HepG2 (cell line): Measurements from ENCODE around the gene GABBR2. TPM values are rescaled to one million over a fixed set of nuclear protein-coding genes. Genes with fewer than 3 reads are reported as not detected.

ENCODE experiments used
- ATAC-seq: fragments of 200-7000 bp; cut with Tn5 transposase; 3 replicates; pipeline ENCODE4 v1.9.1; 2020; ENCODE audit warnings: mild to moderate bottlenecking, moderate library complexity
- BruUV-seq: library from RNA; stranded (reverse); fragments of 400-500 nt; replicated peaks from 2 replicates; lab custom pipeline; 2021; lab: Mats Ljungman, UMichigan
- CTCF ChIA-PET: fragments of 300-600 bp; formaldehyde crosslinking; extraction: SDS; loops from one replicate; lab custom pipeline; 2021; ENCODE audit warnings: low total read pairs, inconsistent platforms, low intra/inter-chr PET ratio; lab: Yijun Ruan, JAX
- POLR2A ChIA-PET: fragments of 350-600 bp; sonication (Branson Sonifier 250); formaldehyde crosslinking; loops from one replicate; lab custom pipeline; 2020; ENCODE audit warnings: antibody characterized with exemption, inconsistent platforms; lab: Yijun Ruan, JAX
- DNase-seq: peaks from one replicate; pipeline ENCODE4 v3.0.0-alpha.2; 2015; ENCODE audit warnings: low spot score
- FAIRE-seq: peaks from 3 replicates; lab custom pipeline; 2011; peaks lifted over from hg19 to GRCh38; lab: Jason Lieb, UNC
- H2AFZ ChIP-seq: one replicate; pipeline ENCODE4 v1.6.1; 2011; ENCODE audit warnings: low read length, inconsistent platforms
- H3K27ac ChIP-seq: fragments of 300-600 bp; 3 replicates; pipeline ENCODE4 v1.8.0; 2011; ENCODE audit warnings: mixed run types, mild to moderate bottlenecking, mixed read lengths, low read length, inconsistent platforms; ENCODE audit not compliant: insufficient read depth; ENCODE audit errors: extremely low read length
- H3K27me3 ChIP-seq, 2 experiments: fragments of 200-600 bp in 1 of 2; 2 replicates in 1 of 2; 3 replicates in 1 of 2; pipeline versions ENCODE4 v1.6.0 to v1.8.0; 2011; ENCODE audit warnings: low read length in 2 of 2, mild to moderate bottlenecking in 2 of 2, moderate library complexity in 2 of 2, inconsistent platforms in 1 of 2; ENCODE audit not compliant: insufficient read depth in 2 of 2, control insufficient read depth in 1 of 2
- H3K36me3 ChIP-seq, 2 experiments: fragments of 200-600 bp in 1 of 2; replicated peaks in 1 of 2; 2 replicates in 1 of 2; 3 replicates in 1 of 2; pipeline versions ENCODE4 v1.5.1 to v1.8.0; 2011; ENCODE audit warnings: low read length in 2 of 2, inconsistent platforms in 1 of 2; ENCODE audit not compliant: insufficient read depth in 2 of 2, control insufficient read depth in 1 of 2
- H3K4me1 ChIP-seq: 2 replicates; pipeline ENCODE4 v1.5.1; 2012; ENCODE audit warnings: low read length, inconsistent platforms; ENCODE audit not compliant: insufficient read depth
- H3K4me2 ChIP-seq: 2 replicates; pipeline ENCODE4 v1.6.0; 2011; ENCODE audit warnings: low read depth, low read length, inconsistent platforms
- H3K4me3 ChIP-seq, 3 experiments: fragments of 200-600 bp in 1 of 3; sonication (generic), shearing (Covaris generic) in 1 of 3; replicated peaks in 1 of 3; 2 replicates each; pipeline ENCODE4 v1.5.1; 2011 to 2016; ENCODE audit warnings: low read length in 3 of 3, inconsistent platforms in 2 of 3, low read depth in 2 of 3, mild to moderate bottlenecking in 2 of 3, control low read depth in 1 of 3, mixed read lengths in 1 of 3; ENCODE audit not compliant: insufficient read depth in 1 of 3
- H3K79me2 ChIP-seq: one replicate; pipeline ENCODE4 v1.6.1; 2011; ENCODE audit warnings: low read length, inconsistent platforms; ENCODE audit not compliant: insufficient read depth
- H3K9ac ChIP-seq: 2 replicates; pipeline ENCODE4 v1.6.0; 2011; ENCODE audit warnings: mild to moderate bottlenecking, low read depth, low read length, inconsistent platforms; ENCODE audit not compliant: insufficient read depth
- H3K9me3 ChIP-seq: 2 replicates; pipeline ENCODE4 v1.5.1; 2012; ENCODE audit warnings: mild to moderate bottlenecking, low read length
- H4K20me1 ChIP-seq: 2 replicates; pipeline ENCODE4 v1.6.0; 2011; ENCODE audit warnings: inconsistent platforms, mild to moderate bottlenecking, low read length, moderate library complexity; ENCODE audit not compliant: insufficient read depth
- DZIP1 ChIP-seq: sonication (generic); formaldehyde crosslinking; IDR thresholded peaks from 2 replicates; pipeline ENCODE4 v1.5.0; 2020; ENCODE audit warnings: mild to moderate bottlenecking, missing genetic modification reagents
- TFDP1 ChIP-seq: IDR thresholded peaks from 2 replicates; pipeline ENCODE4 v1.6.1; 2016; ENCODE audit warnings: missing compliant biosample characterization, missing genetic modification reagents, borderline replicate concordance
- THAP9 ChIP-seq: sonication (generic); formaldehyde crosslinking; IDR thresholded peaks from 2 replicates; pipeline ENCODE4; 2020; ENCODE audit warnings: missing genetic modification reagents, mild to moderate bottlenecking, borderline replicate concordance
- ZNF646 ChIP-seq: sonication (generic); formaldehyde crosslinking; IDR thresholded peaks from 2 replicates; pipeline ENCODE4 v1.9.0; 2021; ENCODE audit warnings: mild to moderate bottlenecking, missing genetic modification reagents
- WGBS: methylation state at CpG from one replicate; pipeline ENCODE4 v1.1.6; 2017; ENCODE audit warnings: low lambda C conversion rate; 5-methylcytosine and 5-hydroxymethylcytosine counted together
- in situ Hi-C: cut with HindIII; loops from 2 replicates; pipeline ENCODE4 v1.10.0; 2017; ENCODE audit warnings: low pct_unique_long_range_greater_than_20kb; ENCODE audit not compliant: extremely low pct_ligation_motif_present
- intact Hi-C: fragments of 100-400 bp; cut with micrococcal nuclease; formaldehyde crosslinking; loops from one replicate; pipeline ENCODE4 v1.10.0; 2022; ENCODE audit not compliant: unreplicated experiment
- polyA plus RNA-seq, 8 experiments: library from polyadenylated mRNA; depleted of rRNA in 3 of 8; stranded (reverse) in 7 of 8; unstranded in 1 of 8; fragments of >200 nt; fragmentation: Illumina TruSeq in 4 of 8; extraction: Trizol in 4 of 8; gene quantifications; 2 replicates each; pipeline versions ENCODE4 v1.2.1 to v1.2.3, GENCODE V29; 2011 to 2016; ENCODE audit warnings: low read depth in 4 of 8, missing spikeins in 1 of 8, mixed read lengths in 1 of 8; ENCODE audit not compliant: insufficient read depth in 1 of 8
- total RNA-seq, 5 experiments: library from RNA; depleted of rRNA; stranded (reverse); fragments of >200 nt; fragmentation: Illumina TruSeq; extraction: Trizol; gene quantifications; 2 replicates each; pipeline ENCODE4 v1.2.3, GENCODE V29; 2016; ENCODE audit warnings: low read depth in 1 of 5

The GABBR2 gene
- total and polyA plus RNA-seq, 2 of the 13 experiments (the other 11 are each of a cell fraction or from before 2014, with no cell fraction given): 0.02 TPM; not detected in 1

GRCh38 chr9:98530275-98530674 is 178.5 kb downstream of the GABBR2 start (continued):
- TF ChIP-seq ZNF646 (CRISPR knock-in tag) (no peak), TFDP1 (CRISPR knock-in tag) (no peak)
- TF ChIP-seq, all 625 proteins: peak for 0

GRCh38 chr9:98529841-98530240 is 178.9 kb downstream of the GABBR2 start:
- ChIA-PET CTCF (no interaction called here), POLR2A (no interaction called here)
- H3K4me1 ChIP-seq: no peaks in the 10 kb centered on the region
- no peak overlapping the region for H3K9ac ChIP-seq
- H3K9me3 ChIP-seq: no peaks in the 10 kb centered on the region
- no peak for DNase-seq
- H4K20me1 ChIP-seq: no peaks in the 10 kb centered on the region
- no peak overlapping the region for H3K4me3 ChIP-seq
- H3K36me3 ChIP-seq: no peaks in the 10 kb centered on the region
- H3K79me2 ChIP-seq: no peaks in the 10 kb centered on the region
- H3K27me3 ChIP-seq: no peaks in the 10 kb centered on the region; a peak in 1 of 5 replicates
- in situ Hi-C loops: no loop called here
- intact Hi-C loops: no loop called here
- no peak for ATAC-seq
- WGBS: 4% methylated on average over 7 of the region's 7 CpGs
- no TSS peak for BruUV-seq
- H2AFZ ChIP-seq: no peak overlapping the region
- H3K4me2 ChIP-seq: no peak overlapping the region
- FAIRE-seq: no peak
- no peak overlapping the region for H3K27ac ChIP-seq
- TF ChIP-seq DZIP1 (CRISPR knock-in tag) (no peak), THAP9 (CRISPR knock-in tag) (no peak), TFDP1 (CRISPR knock-in tag) (no peak)
